ENCODE results near the gene RPTOR. TPM values are rescaled to one million over a fixed set of nuclear protein-coding genes. Genes with fewer than 3 reads are reported as not detected.

Gene RPTOR
- total RNA-seq, 6 experiments from 2014 or later, result 34.4 to 39.2 (median 35.5) TPM

DNA sequence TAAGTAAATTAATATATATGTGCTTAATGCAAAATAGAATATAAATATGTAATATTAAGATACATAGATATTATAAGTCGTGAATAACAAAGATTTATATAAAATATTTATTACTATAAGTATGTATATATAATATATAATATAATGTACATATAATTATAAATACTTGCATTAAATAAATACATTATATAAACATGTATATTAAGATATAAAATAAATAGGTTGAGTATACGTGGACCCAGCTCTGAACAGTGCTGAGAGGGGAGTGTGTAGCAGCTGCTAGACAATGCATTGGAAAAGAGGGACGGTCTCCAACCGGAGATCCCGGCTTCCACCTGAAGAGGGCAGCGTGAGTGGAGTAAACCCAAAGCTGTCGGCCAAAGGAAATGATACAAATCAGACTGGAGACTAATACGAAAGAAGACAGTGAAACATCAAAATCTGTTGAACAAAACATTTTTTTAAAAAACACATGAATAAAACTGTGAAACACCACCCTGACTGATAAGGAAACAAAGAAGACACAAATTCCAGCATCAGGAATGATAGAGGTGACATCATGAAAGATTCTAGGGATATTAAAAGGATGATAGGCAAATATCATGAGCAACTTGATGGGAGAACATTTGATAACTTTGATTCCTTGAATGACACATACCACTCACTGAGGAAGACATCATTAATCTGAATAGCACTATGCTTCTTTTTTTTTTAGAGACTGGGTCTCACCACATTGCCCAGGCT lies 321.6 kb downstream of the RPTOR start:
- no peak overlapping the region for H3K27ac Mint-ChIP-seq
- peaks cover 27% of the 10 kb centered on the region for H3K4me1 Mint-ChIP-seq (ENCODE audit: low read depth)
- H3K27me3 Mint-ChIP-seq (ENCODE audit: insufficient read depth), result peaks cover 2% of the 10 kb centered on the region
- peak; percentile 83 for TF ChIP-seq CTCF (IDR thresholded peaks at IDR 0.05)
- H3K9me3 Mint-ChIP-seq, result no peaks in the 10 kb centered on the region
- H3K36me3 Mint-ChIP-seq (ENCODE audit: low read depth), result peaks cover 15% of the 10 kb centered on the region
- peak; percentile 45 for DNase-seq
- no peak overlapping the region for H3K4me3 Mint-ChIP-seq

DNA sequence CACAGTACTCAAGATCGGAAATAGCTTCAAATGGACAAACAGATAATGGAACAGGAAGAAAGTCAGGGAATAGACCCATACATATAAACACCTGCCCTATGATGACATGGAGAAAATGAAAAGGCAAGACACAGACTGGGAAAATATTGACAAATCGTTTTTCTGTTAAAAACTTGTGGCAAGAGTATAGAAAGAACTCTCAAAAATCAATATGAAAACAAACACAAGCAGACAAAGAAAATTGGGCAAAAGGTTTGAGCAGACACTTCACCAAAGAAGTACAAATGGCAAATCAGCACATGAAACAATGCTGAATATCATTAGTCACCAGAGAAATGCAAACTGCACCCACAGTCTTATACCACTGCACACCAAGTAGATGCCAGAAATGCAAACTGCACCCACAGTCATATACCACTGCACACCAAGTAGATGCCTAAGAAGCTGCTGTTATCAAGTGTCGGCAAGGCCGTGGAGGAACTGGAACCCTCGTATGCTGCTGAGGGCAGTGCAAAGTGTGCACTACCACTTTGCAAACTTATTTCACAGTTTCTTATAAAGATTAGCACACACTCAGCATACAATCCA lies 323.5 kb downstream of the RPTOR start:
- peaks cover 2% of the 10 kb centered on the region for H3K27me3 Mint-ChIP-seq (ENCODE audit: insufficient read depth)

GRCh38 chr17:80869481-80870145 lies 325.0 kb downstream of the RPTOR start:
- no peak overlapping the region for H3K4me3 Mint-ChIP-seq
- H3K4me1 Mint-ChIP-seq (ENCODE audit: low read depth), result peaks cover 34% of the 10 kb centered on the region
- H3K27me3 Mint-ChIP-seq (ENCODE audit: insufficient read depth), result peaks cover 4% of the 10 kb centered on the region
- TF ChIP-seq CTCF (IDR thresholded peaks at IDR 0.05), result no peak
- H3K9me3 Mint-ChIP-seq, result no peaks in the 10 kb centered on the region
- H3K27ac Mint-ChIP-seq, result no peak overlapping the region
- peaks cover 8% of the 10 kb centered on the region for H3K36me3 Mint-ChIP-seq (ENCODE audit: low read depth)
- no peak for DNase-seq

More for the DNA sequence above, 323.5 kb downstream of the RPTOR start:
- no peak overlapping the region for H3K4me3 Mint-ChIP-seq
- no peaks in the 10 kb centered on the region for H3K9me3 Mint-ChIP-seq
- no peak for DNase-seq
- H3K27ac Mint-ChIP-seq, result no peak overlapping the region
- H3K4me1 Mint-ChIP-seq (ENCODE audit: low read depth), result peaks cover 23% of the 10 kb centered on the region
- TF ChIP-seq CTCF (IDR thresholded peaks at IDR 0.05), result no peak
- peaks cover 5% of the 10 kb centered on the region for H3K36me3 Mint-ChIP-seq (ENCODE audit: low read depth)

GRCh38 chr17:80870401-80870800 lies 325.8 kb downstream of the RPTOR start:
- no peak overlapping the region for H3K27ac Mint-ChIP-seq
- DNase-seq, result no peak
- no peaks in the 10 kb centered on the region for H3K9me3 Mint-ChIP-seq
- TF ChIP-seq CTCF (IDR thresholded peaks at IDR 0.05), result no peak
- H3K4me3 Mint-ChIP-seq, result no peak overlapping the region
- H3K4me1 Mint-ChIP-seq (ENCODE audit: low read depth), result peaks cover 34% of the 10 kb centered on the region
- H3K27me3 Mint-ChIP-seq (ENCODE audit: insufficient read depth), result peaks cover 2% of the 10 kb centered on the region
- peaks cover 16% of the 10 kb centered on the region for H3K36me3 Mint-ChIP-seq (ENCODE audit: low read depth)

- H3K9me3 Mint-ChIP-seq, result no peaks in the 10 kb centered on the region
- peaks cover 16% of the 10 kb centered on the region for H3K36me3 Mint-ChIP-seq (ENCODE audit: low read depth)
- TF ChIP-seq CTCF (IDR thresholded peaks at IDR 0.05), result no peak
- peaks cover 30% of the 10 kb centered on the region for H3K4me1 Mint-ChIP-seq (ENCODE audit: low read depth)
- DNase-seq, result no peak
- no peak overlapping the region for H3K27ac Mint-ChIP-seq
- peaks cover 2% of the 10 kb centered on the region for H3K27me3 Mint-ChIP-seq (ENCODE audit: insufficient read depth)
- H3K4me3 Mint-ChIP-seq, result no peak overlapping the region
These were observed 326.7 kb downstream of the RPTOR start for GRCh38 chr17:80871341-80871740.

Measured in HFFc6 (cell line).